Calu3 (cell line): ENCODE results near the gene BACE2. TPM values are rescaled to one million over a fixed set of nuclear protein-coding genes. Genes with fewer than 3 reads are reported as not detected.

Source experiments
- BruUV-seq: library from RNA; stranded (reverse); fragments of 400-500 nt; replicated peaks from 2 replicates; lab custom pipeline; 2021; lab: Mats Ljungman, UMichigan
- CTCF ChIA-PET: fragments of 300-600 bp; sonication (Branson Sonifier 250); formaldehyde crosslinking; loops from one replicate; lab custom pipeline; 2022; ENCODE audit warnings: antibody characterized with exemption; lab: Charles Lee
- DNase-seq: peaks from one replicate; pipeline ENCODE4 v3.0.0; 2022
- H3K27ac Mint-ChIP-seq: one replicate; pipeline ENCODE4 v1.8.0; 2022; ENCODE audit warnings: mixed read lengths; ENCODE audit not compliant: unreplicated experiment
- H3K27me3 Mint-ChIP-seq: one replicate; pipeline ENCODE4 v1.8.0; 2022; ENCODE audit warnings: mixed read lengths; ENCODE audit not compliant: unreplicated experiment
- H3K36me3 Mint-ChIP-seq: one replicate; pipeline ENCODE4 v1.8.0; 2022; ENCODE audit warnings: mild to moderate bottlenecking, moderate library complexity, mixed read lengths; ENCODE audit not compliant: insufficient read depth, unreplicated experiment
- H3K4me1 Mint-ChIP-seq: one replicate; pipeline ENCODE4 v1.8.0; 2022; ENCODE audit warnings: mild to moderate bottlenecking, low read depth, mixed read lengths; ENCODE audit not compliant: unreplicated experiment
- H3K4me3 Mint-ChIP-seq: one replicate; pipeline ENCODE4 v1.8.0; 2022; ENCODE audit warnings: mild to moderate bottlenecking, low read depth, moderate library complexity, mixed read lengths; ENCODE audit not compliant: unreplicated experiment
- H3K9me3 Mint-ChIP-seq: one replicate; pipeline ENCODE4 v1.8.0; 2022; ENCODE audit warnings: low read depth, mixed read lengths; ENCODE audit not compliant: unreplicated experiment
- CTCF ChIP-seq: fragments of 200-600 bp; IDR thresholded peaks from one replicate; pipeline ENCODE4 v1.8.0; 2022; ENCODE audit warnings: antibody characterized with exemption; ENCODE audit not compliant: unreplicated experiment
- intact Hi-C: fragments of 100-400 bp; cut with micrococcal nuclease; formaldehyde crosslinking; loops from one replicate; pipeline ENCODE4 v1.10.0; 2022; ENCODE audit not compliant: unreplicated experiment
- total RNA-seq: library from RNA; stranded (reverse); gene quantifications from 2 replicates; pipeline ENCODE4 v1.2.3, GENCODE V29; 2022

The BACE2 gene
- total RNA-seq, 1 experiment from 2014 or later, result 59.0 TPM

- Mint-ChIP-seq H3K36me3 (no peaks in the 10 kb centered on the region), H3K4me1 (peaks cover 15% of the 10 kb centered on the region), H3K9me3 (no peaks in the 10 kb centered on the region), H3K27me3 (no peaks in the 10 kb centered on the region), H3K4me3 (no peak overlapping the region), H3K27ac (no peak overlapping the region)
- no TSS peak for BruUV-seq
- DNase-seq, result no peak
- intact Hi-C loops, result no loop called here
- TF ChIP-seq CTCF, result no peak
- CTCF ChIA-PET, result interaction anchor here (0.7 kb wide), 1 partner anchor 54 kb away, joined by 7 read pairs; no protein-coding TSS in a partner anchor
Observed at GRCh38 chr21:41211060-41211805, 43.3 kb downstream of the BACE2 start.

GRCh38 chr21:41213021-41213420, 45.1 kb downstream of the BACE2 start:
- Mint-ChIP-seq H3K9me3 (no peaks in the 10 kb centered on the region), H3K27ac (no peak overlapping the region), H3K4me3 (no peak overlapping the region)

GRCh38 chr21:41215856-41216408, 48.0 kb downstream of the BACE2 start:
- no peak for TF ChIP-seq CTCF
- peaks cover 49% of the 10 kb centered on the region for H3K4me1 Mint-ChIP-seq
- no peaks in the 10 kb centered on the region for H3K27me3 Mint-ChIP-seq
- intact Hi-C loops, result no loop called here
- CTCF ChIA-PET, result no interaction called here
- H3K36me3 Mint-ChIP-seq, result peaks cover 17% of the 10 kb centered on the region
- no peak overlapping the region for H3K4me3 Mint-ChIP-seq
- peak overlapping the region; percentile 12 for H3K27ac Mint-ChIP-seq
- H3K9me3 Mint-ChIP-seq, result no peaks in the 10 kb centered on the region
- no peak for DNase-seq
- BruUV-seq, result no TSS peak

More at GRCh38 chr21:41213021-41213420, 45.1 kb downstream of the BACE2 start:
- CTCF ChIA-PET, result no interaction called here
- Mint-ChIP-seq H3K36me3 (peaks cover 6% of the 10 kb centered on the region), H3K4me1 (peaks cover 31% of the 10 kb centered on the region), H3K27me3 (no peaks in the 10 kb centered on the region)
- no TSS peak for BruUV-seq
- TF ChIP-seq CTCF, result no peak
- no peak for DNase-seq
- intact Hi-C loops, result no loop called here

GRCh38 chr21:41216486-41216885, 48.5 kb downstream of the BACE2 start:
- H3K27ac Mint-ChIP-seq, result no peak overlapping the region
- H3K4me3 Mint-ChIP-seq, result no peak overlapping the region
- H3K9me3 Mint-ChIP-seq, result no peaks in the 10 kb centered on the region
- no TSS peak for BruUV-seq
- H3K27me3 Mint-ChIP-seq, result no peaks in the 10 kb centered on the region
- intact Hi-C loops, result no loop called here
- CTCF ChIA-PET, result no interaction called here
- DNase-seq, result no peak
- TF ChIP-seq CTCF, result no peak
- H3K4me1 Mint-ChIP-seq, result peaks cover 49% of the 10 kb centered on the region
- peaks cover 17% of the 10 kb centered on the region for H3K36me3 Mint-ChIP-seq
